HG02642 (cell line): Measurements from ENCODE around the gene ENTREP3.
"Not testable (repeated sequence)": the region's sequence is repeated elsewhere in the genome, so short reads cannot be mapped to it uniquely, and the experiment has no call there.

ENCODE experiments used
- ATAC-seq: cut with Tn5 transposase; IDR thresholded peaks from one replicate; pipeline ENCODE4 v1.9.1; 2021; ENCODE audit warnings: mild to moderate bottlenecking; ENCODE audit not compliant: unreplicated experiment, poor library complexity

The ENTREP3 gene

DNA sequence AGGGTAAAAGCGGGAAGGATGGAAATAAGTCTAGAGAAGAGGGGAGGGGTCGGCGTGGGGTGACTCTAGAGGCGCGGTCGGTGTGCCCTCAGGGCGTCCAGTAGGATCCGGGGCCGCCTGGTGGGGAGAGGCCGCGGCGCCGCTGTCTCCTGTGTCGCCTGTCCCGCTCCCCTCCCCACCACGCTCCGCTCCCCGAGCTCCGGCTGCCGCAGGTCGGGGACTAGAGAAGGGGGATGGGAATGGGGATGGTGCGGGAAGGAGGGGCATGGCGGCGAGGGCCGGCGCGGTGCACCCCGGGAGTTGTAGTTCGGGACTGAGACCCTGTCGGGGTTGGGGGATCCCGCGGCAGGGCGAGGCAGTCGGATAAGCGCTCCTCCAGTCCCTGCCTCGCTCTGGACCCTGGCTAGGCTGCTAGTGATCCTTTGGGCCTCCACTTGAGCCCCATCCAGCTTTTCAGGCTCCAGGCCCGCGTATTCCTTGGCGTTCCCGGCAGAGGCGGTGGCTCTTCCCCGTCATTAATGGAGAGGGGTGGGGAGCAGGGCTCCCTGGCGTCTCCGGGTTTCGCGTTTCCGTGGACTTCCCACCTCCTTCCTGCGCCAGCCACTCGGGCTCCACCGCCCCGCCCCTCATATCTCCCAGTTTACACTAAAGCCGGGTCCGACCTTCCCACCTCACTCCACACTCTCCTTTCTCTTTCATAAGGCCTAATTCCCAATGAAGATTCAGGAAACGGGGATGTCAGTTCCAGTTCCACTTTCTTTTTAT lies at the start of gene ENTREP3:
TSS of gene ENTREP3 (minus strand) at position 241 of the 765 bp plus-strand sequence. CDS start 606 bp downstream, outside the sequence.
- ATAC-seq = peak; percentile 57

GRCh38 chr1:155304558-155305063 lies 49.3 kb upstream of the ENTREP3 start:
- ATAC-seq = no peak

DNA sequence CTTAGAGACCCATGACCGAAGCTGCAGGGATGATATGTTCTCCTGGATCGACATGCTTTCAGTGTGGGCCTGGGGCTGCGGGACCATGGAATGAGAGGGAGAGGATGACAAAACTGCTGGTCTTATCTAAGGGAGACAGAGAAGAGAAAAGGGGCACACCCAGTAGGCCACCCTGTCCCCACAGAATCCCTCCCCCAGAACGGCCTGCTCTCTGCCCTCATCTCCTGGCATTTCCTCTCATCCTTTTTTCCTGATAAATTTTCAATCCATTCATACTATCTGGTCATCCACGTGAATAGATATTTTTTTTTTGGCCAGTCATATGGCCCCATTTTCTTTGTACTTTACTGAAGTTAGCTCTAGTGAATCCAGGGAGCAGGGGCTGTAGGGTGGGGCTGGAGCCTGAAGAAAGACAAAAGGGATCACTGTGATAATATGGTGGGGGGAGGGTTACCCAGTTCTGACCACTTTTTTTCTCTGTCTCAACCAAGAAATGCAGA lies 46.1 kb upstream of the ENTREP3 start, which contains the start of gene PKLR:
TSS of gene PKLR (minus strand) at position 97 of the 500 bp plus-strand sequence. CDS start at position 54, 43 bp downstream.
- ATAC-seq = no peak

- ATAC-seq = no peak
Measured at GRCh38 chr1:155300553-155301329, 45.5 kb upstream of the ENTREP3 start.

- no peak for ATAC-seq
Measured at GRCh38 chr1:155300024-155300423, 44.7 kb upstream of the ENTREP3 start.

DNA sequence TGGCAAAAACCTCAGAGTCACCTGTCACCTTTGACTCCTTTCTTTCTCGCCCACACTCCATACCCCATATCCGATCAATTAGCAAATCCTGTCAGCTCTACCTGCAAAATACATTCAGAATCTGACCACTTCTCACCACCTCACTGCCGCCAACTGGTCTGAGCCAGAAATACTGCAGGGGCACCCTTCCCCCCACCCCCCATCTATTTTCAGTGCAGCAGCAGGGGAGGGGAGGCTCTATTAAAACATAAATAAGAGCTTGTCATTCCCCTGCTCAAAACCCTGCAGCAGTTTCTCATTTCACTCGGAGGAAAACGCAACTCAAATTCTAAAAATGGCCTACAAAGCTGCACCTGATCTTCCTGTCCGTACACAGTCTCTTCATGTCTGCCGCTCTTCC lies 42.1 kb upstream of the ENTREP3 start:
- ATAC-seq = no peak

GRCh38 chr1:155296661-155297060 lies 41.4 kb upstream of the ENTREP3 start:
- no peak for ATAC-seq

DNA sequence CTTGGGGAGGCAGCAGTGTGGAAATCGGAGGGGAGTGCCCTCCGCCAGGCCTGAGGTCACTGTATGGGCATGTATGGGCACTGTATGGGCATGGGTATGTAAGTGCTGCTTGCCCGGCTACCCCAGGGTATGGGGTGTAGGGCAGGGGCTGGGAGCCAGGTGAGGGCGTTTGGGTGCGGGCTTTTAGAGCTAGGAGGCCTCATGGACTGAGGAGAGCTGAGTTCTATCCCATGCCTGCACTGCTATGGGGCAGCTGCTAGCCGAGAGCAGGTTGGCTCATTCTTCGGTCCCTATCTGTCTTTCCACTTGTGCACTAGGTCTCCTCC lies 40.6 kb upstream of the ENTREP3 start:
- no peak for ATAC-seq

- no peak for ATAC-seq
Measured at GRCh38 chr1:155295183-155295941, 40.1 kb upstream of the ENTREP3 start.

DNA sequence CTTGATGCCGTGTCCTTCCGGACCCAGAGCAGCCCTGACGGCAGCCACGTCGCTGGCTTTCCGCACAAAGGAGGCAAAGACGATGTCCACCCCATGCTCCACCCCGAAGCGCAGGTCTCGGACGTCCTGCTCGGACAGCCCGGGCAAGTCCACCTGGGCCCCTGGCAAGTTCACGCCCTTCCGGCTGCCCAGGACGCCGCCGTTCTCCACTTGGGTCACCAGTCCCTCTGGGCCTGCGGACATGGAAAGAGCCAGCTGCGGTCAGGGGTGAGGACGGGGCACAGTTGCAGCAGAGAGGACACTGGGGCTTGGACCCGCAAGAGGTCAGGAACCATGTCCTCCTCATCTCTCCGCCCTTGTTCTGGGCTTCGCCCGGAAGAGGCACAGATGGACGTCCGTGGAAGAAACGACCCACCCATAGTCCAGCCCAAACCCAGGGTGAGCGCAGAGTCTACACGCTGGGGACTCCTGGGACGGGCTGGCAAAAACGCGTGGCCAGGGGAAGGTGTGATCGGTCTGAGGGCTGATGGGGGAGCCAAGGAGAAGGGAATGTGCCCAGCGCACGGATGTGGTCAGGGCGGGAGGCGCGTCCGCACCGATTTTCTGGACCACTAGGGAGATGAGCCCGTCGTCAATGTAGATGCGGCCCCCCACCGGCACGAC lies 39.4 kb upstream of the ENTREP3 start:
- no peak for ATAC-seq

GRCh38 chr1:155293086-155293749 lies 37.9 kb upstream of the ENTREP3 start:
- ATAC-seq = no peak

- not testable (repeated sequence) for ATAC-seq
Measured at GRCh38 chr1:155291006-155291405, 35.7 kb upstream of the ENTREP3 start.

GRCh38 chr1:155287987-155288543 lies 32.8 kb upstream of the ENTREP3 start:
- ATAC-seq = no peak

DNA sequence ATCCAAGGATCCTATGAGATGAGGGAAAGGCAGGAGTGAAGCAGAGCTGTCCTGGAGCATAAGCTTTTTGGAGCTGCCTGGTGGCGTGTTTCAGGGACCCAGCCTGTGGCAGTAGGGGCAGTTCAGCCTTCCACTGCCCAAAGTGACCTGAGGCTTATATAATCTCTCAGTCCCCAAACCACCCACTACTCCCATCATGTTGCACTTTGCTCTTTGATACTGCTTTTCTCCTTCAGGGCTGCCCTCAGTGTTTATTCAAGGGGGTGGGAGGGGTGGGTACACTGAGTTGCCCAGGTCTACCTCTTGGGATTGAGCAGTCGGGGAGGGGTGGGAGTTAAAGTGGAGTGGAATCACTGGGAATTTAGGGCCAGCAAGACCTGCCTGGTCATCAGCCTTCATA lies 31.3 kb upstream of the ENTREP3 start:
- no peak for ATAC-seq

- no peak for ATAC-seq
Measured at GRCh38 chr1:155285631-155286044, 30.4 kb upstream of the ENTREP3 start.

- no peak for ATAC-seq
Measured at GRCh38 chr1:155285063-155285462, 29.8 kb upstream of the ENTREP3 start.

- ATAC-seq = no peak
Measured at GRCh38 chr1:155284476-155284875, 29.2 kb upstream of the ENTREP3 start.

DNA sequence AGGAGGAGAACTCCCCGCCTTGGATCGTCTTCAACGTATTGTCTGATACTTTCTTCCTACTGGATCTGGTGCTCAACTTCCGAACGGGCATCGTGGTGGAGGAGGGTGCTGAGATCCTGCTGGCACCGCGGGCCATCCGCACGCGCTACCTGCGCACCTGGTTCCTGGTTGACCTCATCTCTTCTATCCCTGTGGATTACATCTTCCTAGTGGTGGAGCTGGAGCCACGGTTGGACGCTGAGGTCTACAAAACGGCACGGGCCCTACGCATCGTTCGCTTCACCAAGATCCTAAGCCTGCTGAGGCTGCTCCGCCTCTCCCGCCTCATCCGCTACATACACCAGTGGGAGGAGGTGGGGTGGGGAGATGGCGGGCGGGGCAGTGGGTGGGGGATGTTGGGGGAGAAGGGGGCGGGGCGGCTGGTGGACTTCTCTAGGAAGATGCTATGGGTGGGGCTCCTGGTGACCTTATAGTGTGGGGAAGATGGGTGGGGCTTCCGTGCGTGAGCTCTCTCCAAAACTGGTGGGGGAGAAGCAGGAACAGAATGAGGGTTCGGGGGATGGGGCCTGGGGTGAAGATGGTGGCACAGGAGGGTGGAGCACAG lies 27.3 kb upstream of the ENTREP3 start:
- ATAC-seq = no peak

DNA sequence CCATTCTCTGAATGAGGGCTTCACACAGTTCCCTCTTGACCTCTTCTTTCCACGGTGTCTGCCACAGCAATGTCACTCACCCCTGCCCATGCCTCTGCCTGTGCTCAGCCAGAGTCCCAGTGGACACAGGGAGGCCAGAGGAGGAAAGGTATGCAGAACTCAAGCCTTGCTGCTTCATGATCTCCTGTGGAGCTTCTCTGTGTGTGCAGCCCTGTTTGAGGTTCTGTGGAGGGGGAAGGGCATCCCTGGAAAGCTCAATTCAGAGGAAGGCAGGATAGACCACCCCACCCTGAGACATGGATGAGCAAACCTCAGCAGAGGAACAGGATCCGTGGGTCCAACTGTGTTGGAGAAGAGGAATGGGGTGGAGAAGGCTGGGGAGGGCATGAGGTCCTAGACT lies 24.0 kb upstream of the ENTREP3 start:
- no peak for ATAC-seq
